C4-2B (cell line): ENCODE results near the gene LIPG.

Experiments used
- ZFX ChIP-seq: fragments of 450-650 bp; IDR thresholded peaks from 2 replicates; pipeline ENCODE4 v1.6.1; 2017
- TF ChIP-seq, protein P1 (sequence below): fragments of 450-650 bp; conservative IDR thresholded peaks from 2 replicates; pipeline ENCODE4 v1.5.1; 2017; ENCODE audit warnings: mild to moderate bottlenecking

DNA sequence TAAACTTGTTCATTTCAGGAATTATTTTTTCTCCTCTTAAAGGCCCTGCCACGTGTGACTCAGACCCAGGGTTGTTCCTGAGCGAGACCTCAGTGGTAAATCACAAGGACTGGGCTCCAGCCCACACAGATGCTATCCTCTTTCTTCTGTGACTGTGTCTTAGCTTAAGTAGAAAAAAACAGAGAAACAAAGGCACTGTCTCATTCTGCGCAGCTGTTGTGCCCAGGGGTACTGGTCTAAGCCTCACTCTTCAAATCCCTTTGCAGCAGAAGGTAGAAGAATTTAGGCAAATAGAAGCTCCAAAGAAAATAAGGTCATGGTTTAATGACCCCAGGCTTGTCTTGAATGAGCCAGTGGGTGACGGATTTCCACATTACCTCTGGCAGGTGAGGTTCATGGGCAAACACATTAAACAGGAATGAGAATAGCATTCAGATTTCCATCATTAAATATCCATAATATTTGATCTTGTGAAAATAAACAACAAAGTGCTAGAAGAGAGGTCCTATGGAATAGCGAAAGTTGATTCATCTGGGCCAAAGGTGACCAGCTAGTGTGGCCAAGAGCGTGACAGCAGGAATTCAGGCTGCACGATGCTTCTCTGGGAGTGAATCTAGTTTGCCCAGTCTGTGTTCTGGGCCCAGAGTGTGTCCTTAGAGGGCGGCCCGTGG lies 63.3 kb downstream of the LIPG start:
- TF ChIP-seq, protein P1, sequence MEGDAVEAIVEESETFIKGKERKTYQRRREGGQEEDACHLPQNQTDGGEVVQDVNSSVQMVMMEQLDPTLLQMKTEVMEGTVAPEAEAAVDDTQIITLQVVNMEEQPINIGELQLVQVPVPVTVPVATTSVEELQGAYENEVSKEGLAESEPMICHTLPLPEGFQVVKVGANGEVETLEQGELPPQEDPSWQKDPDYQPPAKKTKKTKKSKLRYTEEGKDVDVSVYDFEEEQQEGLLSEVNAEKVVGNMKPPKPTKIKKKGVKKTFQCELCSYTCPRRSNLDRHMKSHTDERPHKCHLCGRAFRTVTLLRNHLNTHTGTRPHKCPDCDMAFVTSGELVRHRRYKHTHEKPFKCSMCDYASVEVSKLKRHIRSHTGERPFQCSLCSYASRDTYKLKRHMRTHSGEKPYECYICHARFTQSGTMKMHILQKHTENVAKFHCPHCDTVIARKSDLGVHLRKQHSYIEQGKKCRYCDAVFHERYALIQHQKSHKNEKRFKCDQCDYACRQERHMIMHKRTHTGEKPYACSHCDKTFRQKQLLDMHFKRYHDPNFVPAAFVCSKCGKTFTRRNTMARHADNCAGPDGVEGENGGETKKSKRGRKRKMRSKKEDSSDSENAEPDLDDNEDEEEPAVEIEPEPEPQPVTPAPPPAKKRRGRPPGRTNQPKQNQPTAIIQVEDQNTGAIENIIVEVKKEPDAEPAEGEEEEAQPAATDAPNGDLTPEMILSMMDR = no peak
- TF ChIP-seq ZFX = no peak
